HG02571 (cell line): ENCODE results near the gene SCAMP3.
"Not testable (repeated sequence)": the region's sequence is repeated elsewhere in the genome, so short reads cannot be mapped to it uniquely, and the experiment has no call there.

Source experiments
- ATAC-seq: cut with Tn5 transposase; IDR thresholded peaks from one replicate; pipeline ENCODE4 v1.9.1; 2021; ENCODE audit warnings: mild to moderate bottlenecking, moderate library complexity; ENCODE audit not compliant: unreplicated experiment

The SCAMP3 gene

GRCh38 chr1:155255243-155256007 lies 6.7 kb downstream of the SCAMP3 start, which contains the start of gene ENTREP3:
Gene ENTREP3 (minus strand): TSS chr1:155255483. CDS start chr1:155254877, 606 bp downstream.
- ATAC-seq = no peak

GRCh38 chr1:155254714-155255242 lies 7.4 kb downstream of the SCAMP3 start:
- ATAC-seq = no peak

GRCh38 chr1:155254228-155254713 lies 7.9 kb downstream of the SCAMP3 start:
- ATAC-seq = no peak

DNA sequence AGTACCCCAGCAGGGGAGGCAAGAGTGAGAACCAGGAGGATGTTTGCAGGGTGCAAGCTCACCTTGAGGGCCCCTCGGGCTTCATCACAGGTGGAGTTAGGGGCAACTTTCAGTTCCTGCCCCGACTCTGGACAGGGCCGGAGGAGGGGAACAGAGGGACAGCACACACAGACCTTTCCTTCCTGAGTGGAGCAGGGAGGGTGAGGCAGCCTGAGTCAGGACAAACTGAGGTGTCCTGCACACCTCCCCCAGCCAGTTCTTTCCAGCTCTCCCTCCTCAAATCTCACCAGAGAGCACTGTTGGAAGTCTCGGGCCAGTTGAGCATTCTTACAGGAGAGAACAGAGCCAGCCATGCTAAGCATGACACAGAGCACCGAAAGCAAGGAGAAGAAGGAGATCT lies 8.4 kb downstream of the SCAMP3 start:
- no peak for ATAC-seq

DNA sequence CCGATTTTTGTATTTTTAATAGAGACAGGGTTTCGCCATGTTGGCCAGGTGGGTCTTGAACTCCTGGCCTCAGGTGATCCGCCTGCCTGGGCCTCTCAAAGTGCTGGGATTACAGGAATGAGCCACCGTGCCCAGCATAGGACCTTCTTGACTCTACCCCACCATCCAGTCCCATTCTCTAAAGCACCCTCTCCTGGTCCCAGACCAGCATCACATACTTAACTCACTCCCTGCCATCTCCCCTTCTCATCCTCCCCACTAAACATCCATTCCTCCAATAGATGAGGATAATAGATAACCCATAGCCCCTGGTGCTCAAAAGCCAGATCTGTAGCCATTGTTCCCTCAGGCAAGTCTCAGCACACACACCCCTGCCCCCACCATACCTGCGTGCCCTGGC lies 9.0 kb downstream of the SCAMP3 start:
- no peak for ATAC-seq

GRCh38 chr1:155251566-155251965 lies 10.6 kb downstream of the SCAMP3 start:
- ATAC-seq = no peak

GRCh38 chr1:155250633-155251449 lies 11.3 kb downstream of the SCAMP3 start:
- peak; percentile 84 for ATAC-seq

GRCh38 chr1:155250246-155250632 lies 11.9 kb downstream of the SCAMP3 start:
- ATAC-seq = no peak

DNA sequence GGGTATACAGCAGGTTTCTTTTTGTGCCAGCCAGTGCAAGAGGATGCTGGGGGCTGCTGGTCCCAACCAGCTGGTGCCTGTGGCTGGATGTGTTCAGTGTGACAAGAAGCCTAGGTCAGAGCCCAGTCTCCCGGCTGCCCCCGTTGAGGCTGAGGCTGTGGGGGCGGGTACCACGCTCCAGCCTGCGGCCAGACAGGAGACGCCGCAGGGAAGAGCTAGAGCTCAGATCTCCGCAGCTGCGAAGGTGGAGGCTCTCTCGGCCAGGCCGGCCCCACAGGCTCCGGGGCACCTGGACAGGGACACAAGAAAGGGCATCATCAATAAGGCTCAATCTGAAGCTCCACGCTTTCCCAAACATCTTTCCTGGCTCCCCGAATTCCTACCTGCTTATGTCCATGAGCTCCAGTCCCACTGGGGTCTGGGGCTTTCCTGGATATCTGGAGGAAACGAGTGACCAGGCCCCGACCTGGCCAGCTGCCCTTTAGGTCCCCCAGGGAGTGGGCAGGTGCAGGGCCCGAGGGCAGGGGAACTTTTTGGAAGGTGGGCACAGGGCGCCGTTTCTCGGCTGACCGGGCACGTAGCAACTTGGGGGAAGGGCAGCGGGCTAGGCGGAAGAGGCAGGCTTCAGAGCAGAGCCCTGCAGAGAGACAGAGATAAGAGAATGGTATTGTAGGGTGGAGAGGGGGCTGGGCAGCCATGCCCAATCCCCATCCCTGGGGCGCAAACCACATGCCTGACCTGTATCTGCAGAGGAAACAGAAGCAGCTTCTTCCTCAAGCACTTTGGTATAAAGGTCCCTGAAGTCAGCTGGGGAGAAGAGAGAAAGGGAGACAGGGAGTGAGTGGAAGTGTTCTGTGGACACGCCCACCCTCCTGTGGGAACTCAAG lies 14.2 kb downstream of the SCAMP3 start:
- no peak for ATAC-seq

DNA sequence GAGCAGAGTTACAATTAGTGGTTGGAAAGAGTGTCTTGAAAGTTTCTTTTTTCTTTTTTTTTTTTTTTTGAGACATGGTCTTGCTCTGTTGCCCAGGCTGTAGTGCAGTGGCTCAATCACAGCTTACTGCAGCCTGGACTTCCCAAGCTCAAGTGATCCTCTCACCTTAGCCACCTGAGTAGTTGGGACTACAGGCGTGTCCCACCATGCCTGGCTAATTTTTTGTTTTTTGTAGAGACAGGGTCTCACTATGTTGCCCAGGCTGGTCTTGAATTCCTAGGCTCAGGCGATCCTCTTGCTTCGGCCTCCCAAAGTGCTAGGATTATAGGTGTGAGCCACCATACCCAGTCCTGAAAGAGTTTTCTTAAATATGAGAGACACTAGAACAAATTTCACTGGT lies 15.4 kb downstream of the SCAMP3 start:
- ATAC-seq = not testable (repeated sequence)

DNA sequence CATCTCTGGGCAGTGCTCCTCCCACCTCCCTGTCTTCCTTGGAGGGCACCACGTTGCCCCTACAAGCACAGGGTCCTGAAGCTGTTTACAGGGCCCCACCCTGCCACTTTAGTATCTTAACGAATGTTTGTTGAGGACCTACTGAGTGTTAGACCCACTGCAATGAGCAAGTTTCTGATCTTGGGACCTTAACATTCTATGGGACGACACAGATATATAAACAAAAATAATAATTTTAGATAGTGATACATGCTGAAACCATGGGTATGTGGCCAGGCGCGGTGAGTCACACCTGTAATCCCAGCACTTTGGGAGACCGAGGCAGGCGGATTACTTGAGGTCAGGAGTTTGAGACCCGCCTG lies 17.0 kb downstream of the SCAMP3 start:
- ATAC-seq = no peak

- ATAC-seq = peak; percentile 86
Observed at GRCh38 chr1:155244368-155245162, 17.6 kb downstream of the SCAMP3 start.

- ATAC-seq = no peak
Observed at GRCh38 chr1:155242805-155243358, 19.3 kb downstream of the SCAMP3 start.

DNA sequence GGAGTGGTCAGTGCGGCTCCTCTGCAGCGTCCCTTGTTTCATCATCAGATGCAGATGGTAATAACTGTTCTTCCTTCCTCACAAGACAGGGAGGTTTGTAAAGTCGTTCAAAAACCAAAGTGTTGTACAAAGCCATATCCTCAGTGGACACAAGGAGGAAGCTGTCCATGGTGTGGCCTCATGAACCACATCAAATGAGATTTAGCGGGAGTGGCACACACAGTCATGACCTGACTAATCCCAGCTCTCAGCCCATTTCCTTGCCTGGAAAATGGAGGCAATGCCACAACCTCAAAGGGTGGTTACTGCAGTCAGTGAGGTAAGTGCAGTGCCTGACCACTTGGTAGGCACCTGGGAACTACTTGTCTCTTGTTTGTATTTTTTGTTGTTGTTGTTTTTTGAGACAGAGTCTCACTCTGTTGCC lies 20.3 kb downstream of the SCAMP3 start:
- no peak for ATAC-seq

- no peak for ATAC-seq
Observed at GRCh38 chr1:155241069-155241679, 21.0 kb downstream of the SCAMP3 start.

- ATAC-seq = no peak
Observed at GRCh38 chr1:155236451-155236850, 25.7 kb downstream of the SCAMP3 start.

DNA sequence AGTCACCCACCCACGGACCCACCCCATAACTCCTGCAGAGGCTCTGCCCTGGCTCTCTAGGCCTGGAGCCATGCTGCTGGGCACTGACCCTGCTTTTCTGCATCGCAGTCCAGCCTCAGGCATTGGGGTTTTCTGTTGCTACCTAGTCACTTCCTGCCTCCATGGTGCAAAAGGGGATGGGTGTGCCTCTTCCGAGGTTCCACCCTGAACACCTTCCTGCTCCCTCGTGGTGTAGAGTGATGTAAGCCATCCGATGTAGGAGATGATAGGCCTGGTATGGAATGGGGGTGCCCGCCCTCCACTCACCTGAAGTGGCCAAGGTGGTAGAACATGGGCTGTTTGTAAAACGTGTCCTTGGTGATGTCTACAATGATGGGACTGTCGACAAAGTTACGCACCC lies 26.8 kb downstream of the SCAMP3 start:
- ATAC-seq = not testable (repeated sequence)

DNA sequence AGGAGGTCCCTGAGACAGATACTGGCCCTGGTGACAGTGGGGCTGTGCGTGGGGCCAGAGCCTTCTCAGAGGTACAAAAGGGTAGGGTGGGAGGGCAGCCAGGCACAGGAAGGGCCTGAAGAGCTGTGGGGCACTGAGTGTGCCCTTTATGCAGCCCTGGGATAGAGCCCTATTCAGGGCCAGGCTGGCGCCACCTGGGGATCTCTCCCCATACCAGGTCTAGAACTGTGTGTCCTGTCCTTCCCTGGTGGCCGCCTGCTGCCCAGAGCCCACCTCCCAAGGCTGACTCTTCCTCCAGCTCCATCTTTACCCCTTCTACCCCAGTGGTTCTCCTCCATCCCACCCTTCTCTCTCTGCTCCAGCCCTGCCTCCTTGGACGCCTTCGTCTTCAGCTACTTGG lies 28.7 kb downstream of the SCAMP3 start:
- not testable (repeated sequence) for ATAC-seq
